ENCODE results near the gene ITIH6. TPM values are rescaled to one million over a fixed set of nuclear protein-coding genes. Genes with fewer than 3 reads are reported as not detected.

Gene ITIH6
- total and polyA plus RNA-seq, 2 donors from 2014 or later = not detected

- no peak for TF ChIP-seq CTCF (IDR thresholded peaks at IDR 0.05; ENCODE audit: borderline replicate concordance, extremely low read depth, insufficient read depth)
Observed at GRCh38 chrX:54811301-54811885, 13.3 kb upstream of the ITIH6 start.

GRCh38 chrX:54810532-54810931 lies 12.5 kb upstream of the ITIH6 start:
- no peak for DNase-seq
- Histone ChIP-seq H3K9me3 (ENCODE audit: control insufficient read depth in 2 of 3, insufficient read depth in 1 of 3, low read length in 3 of 3) (no peaks in the 10 kb centered on the region), H3K27ac (ENCODE audit: low read depth in 2 of 2, low read length in 2 of 2) (no peak overlapping the region), H3K27me3 (ENCODE audit: control insufficient read depth, insufficient read depth, low read length) (no peaks in the 10 kb centered on the region), H3K9ac (ENCODE audit: low read length in 3 of 3) (no peak overlapping the region), H3K4me1 (ENCODE audit: control insufficient read depth in 2 of 3, insufficient read depth in 2 of 3, low read depth in 1 of 3, low read length in 3 of 3) (peaks cover 0 to 10% (median 0%) of the 10 kb centered on the region in 3 donors), H3K4me3 (ENCODE audit: low read length in 3 of 3) (no peak overlapping the region), H3K36me3 (ENCODE audit: control insufficient read depth in 2 of 3, insufficient read depth in 3 of 3, low read length in 3 of 3) (peaks cover 17 to 45% (median 33%) of the 10 kb centered on the region in 3 donors)
- intact Hi-C loops (cut with DNase I) = no loop called here
- TF ChIP-seq CTCF (IDR thresholded peaks at IDR 0.05; ENCODE audit: borderline replicate concordance, extremely low read depth, insufficient read depth) = no peak
- no peak for FAIRE-seq

More at GRCh38 chrX:54811301-54811885, 13.3 kb upstream of the ITIH6 start:
- peaks cover 0 to 10% (median 0%) of the 10 kb centered on the region in 3 donors for H3K4me1 ChIP-seq (ENCODE audit: control insufficient read depth in 2 of 3, insufficient read depth in 2 of 3, low read depth in 1 of 3, low read length in 3 of 3)
- H3K9me3 ChIP-seq (ENCODE audit: control insufficient read depth in 2 of 3, insufficient read depth in 1 of 3, low read length in 3 of 3) = no peaks in the 10 kb centered on the region
- H3K4me3 ChIP-seq (ENCODE audit: low read length in 3 of 3) = no peak overlapping the region
- no peak for DNase-seq
- intact Hi-C loops (cut with DNase I) = no loop called here
- no peak overlapping the region for H3K9ac ChIP-seq (ENCODE audit: low read length in 3 of 3)
- H3K27ac ChIP-seq (ENCODE audit: low read depth in 2 of 2, low read length in 2 of 2) = no peak overlapping the region
- H3K27me3 ChIP-seq (ENCODE audit: control insufficient read depth, insufficient read depth, low read length) = no peaks in the 10 kb centered on the region
- peaks cover 17 to 45% (median 33%) of the 10 kb centered on the region in 3 donors for H3K36me3 ChIP-seq (ENCODE audit: control insufficient read depth in 2 of 3, insufficient read depth in 3 of 3, low read length in 3 of 3)
- FAIRE-seq = no peak

- H3K9me3 ChIP-seq (ENCODE audit: control insufficient read depth in 2 of 3, insufficient read depth in 1 of 3, low read length in 3 of 3) = no peaks in the 10 kb centered on the region
- no peaks in the 10 kb centered on the region for H3K27me3 ChIP-seq (ENCODE audit: control insufficient read depth, insufficient read depth, low read length)
- FAIRE-seq (no peak), DNase-seq (peak; percentile 97 to 98 (median 98))
- intact Hi-C loops (cut with DNase I) = no loop called here
- H3K9ac ChIP-seq (ENCODE audit: low read length in 3 of 3) = peak overlapping the region in 2 of 3 donors; percentile 62 to 97
- peak overlapping the region; percentile 81 to 98 (median 87) for H3K4me3 ChIP-seq (ENCODE audit: low read length in 3 of 3)
- H3K36me3 ChIP-seq (ENCODE audit: control insufficient read depth in 2 of 3, insufficient read depth in 3 of 3, low read length in 3 of 3) = peaks cover 17 to 29% (median 25%) of the 10 kb centered on the region in 3 donors
- H3K27ac ChIP-seq (ENCODE audit: low read depth in 2 of 2, low read length in 2 of 2) = peak overlapping the region; percentile 93 to 94
- no peak for TF ChIP-seq CTCF (IDR thresholded peaks at IDR 0.05; ENCODE audit: borderline replicate concordance, extremely low read depth, insufficient read depth)
- peaks cover 0 to 10% (median 0%) of the 10 kb centered on the region in 3 donors for H3K4me1 ChIP-seq (ENCODE audit: control insufficient read depth in 2 of 3, insufficient read depth in 2 of 3, low read depth in 1 of 3, low read length in 3 of 3)
Observed at GRCh38 chrX:54808605-54809483, 10.8 kb upstream of the ITIH6 start.

All from kidney (tissue), 14 donors.